HS-5 (cell line): ENCODE data around the gene DAAM2.

ENCODE experiments used
- DNase-seq: peaks from one replicate; pipeline ENCODE4 v3.0.0-alpha.2; 2012; ENCODE audit warnings: low read depth

Gene DAAM2

GRCh38 chr6:39791850-39792539 lies at the start of gene DAAM2:
TSS of gene DAAM2 (plus strand) at chr6:39792376. CDS start at chr6:39856303, 63,927 bp downstream.
- no peak for DNase-seq

- no peak for DNase-seq
These were observed 45.4 kb upstream of the DAAM2 start for GRCh38 chr6:39746795-39747194.

GRCh38 chr6:39752835-39753724 lies 39.1 kb upstream of the DAAM2 start:
- DNase-seq: no peak

- DNase-seq: no peak
These were observed 38.5 kb upstream of the DAAM2 start for GRCh38 chr6:39753725-39754045.

GRCh38 chr6:39754514-39755115 lies 37.6 kb upstream of the DAAM2 start:
- DNase-seq: no peak

GRCh38 chr6:39755231-39755630 lies 36.9 kb upstream of the DAAM2 start:
- DNase-seq: no peak

GRCh38 chr6:39756582-39756981 lies 35.6 kb upstream of the DAAM2 start:
- DNase-seq: no peak

- no peak for DNase-seq
These were observed 33.1 kb upstream of the DAAM2 start for GRCh38 chr6:39758905-39759605.

- no peak for DNase-seq
These were observed 31.8 kb upstream of the DAAM2 start for GRCh38 chr6:39760226-39760952.

- DNase-seq: no peak
These were observed 26.6 kb upstream of the DAAM2 start for GRCh38 chr6:39765508-39766065.

GRCh38 chr6:39769012-39769411 lies 23.2 kb upstream of the DAAM2 start:
- no peak for DNase-seq

GRCh38 chr6:39770446-39770845 lies 21.7 kb upstream of the DAAM2 start:
- DNase-seq: no peak

GRCh38 chr6:39772559-39773273 lies 19.5 kb upstream of the DAAM2 start:
- DNase-seq: no peak

GRCh38 chr6:39773782-39774181 lies 18.4 kb upstream of the DAAM2 start:
- no peak for DNase-seq

GRCh38 chr6:39776581-39776980 lies 15.6 kb upstream of the DAAM2 start:
- DNase-seq: no peak

GRCh38 chr6:39777218-39777617 lies 15.0 kb upstream of the DAAM2 start:
- DNase-seq: no peak

GRCh38 chr6:39777661-39778060 lies 14.5 kb upstream of the DAAM2 start:
- DNase-seq: no peak

- DNase-seq: no peak
These were observed 13.5 kb upstream of the DAAM2 start for GRCh38 chr6:39778581-39779255.

- no peak for DNase-seq
These were observed 6.9 kb upstream of the DAAM2 start for GRCh38 chr6:39785281-39785680.

GRCh38 chr6:39786649-39787048 lies 5.5 kb upstream of the DAAM2 start:
- no peak for DNase-seq
